ENCODE data around the gene CNGA4.
"Not testable (repeated sequence)": the region's sequence is repeated elsewhere in the genome, so short reads cannot be mapped to it uniquely, and the experiment has no call there.

DNA sequence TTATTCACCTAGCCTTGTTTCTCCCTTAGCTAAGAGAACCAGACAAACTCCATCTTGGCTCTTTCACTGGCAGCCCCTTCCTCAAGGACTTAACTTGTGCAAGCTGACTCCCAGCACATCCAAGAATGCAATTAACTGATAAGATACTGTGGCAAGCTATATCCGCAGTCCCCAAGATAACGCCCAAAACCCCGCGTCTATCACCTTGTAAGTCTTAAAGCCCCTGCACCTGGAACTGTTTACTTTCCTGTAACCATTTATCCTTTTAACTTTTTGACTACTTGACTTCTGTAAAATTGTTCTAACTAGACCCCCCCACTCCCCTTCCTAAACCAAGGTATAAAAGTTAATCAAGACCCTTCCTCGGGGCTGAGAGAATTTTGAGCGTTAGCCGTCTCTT is 41.9 kb downstream of the CNGA4 start:
- TF ChIP-seq, protein P1, sequence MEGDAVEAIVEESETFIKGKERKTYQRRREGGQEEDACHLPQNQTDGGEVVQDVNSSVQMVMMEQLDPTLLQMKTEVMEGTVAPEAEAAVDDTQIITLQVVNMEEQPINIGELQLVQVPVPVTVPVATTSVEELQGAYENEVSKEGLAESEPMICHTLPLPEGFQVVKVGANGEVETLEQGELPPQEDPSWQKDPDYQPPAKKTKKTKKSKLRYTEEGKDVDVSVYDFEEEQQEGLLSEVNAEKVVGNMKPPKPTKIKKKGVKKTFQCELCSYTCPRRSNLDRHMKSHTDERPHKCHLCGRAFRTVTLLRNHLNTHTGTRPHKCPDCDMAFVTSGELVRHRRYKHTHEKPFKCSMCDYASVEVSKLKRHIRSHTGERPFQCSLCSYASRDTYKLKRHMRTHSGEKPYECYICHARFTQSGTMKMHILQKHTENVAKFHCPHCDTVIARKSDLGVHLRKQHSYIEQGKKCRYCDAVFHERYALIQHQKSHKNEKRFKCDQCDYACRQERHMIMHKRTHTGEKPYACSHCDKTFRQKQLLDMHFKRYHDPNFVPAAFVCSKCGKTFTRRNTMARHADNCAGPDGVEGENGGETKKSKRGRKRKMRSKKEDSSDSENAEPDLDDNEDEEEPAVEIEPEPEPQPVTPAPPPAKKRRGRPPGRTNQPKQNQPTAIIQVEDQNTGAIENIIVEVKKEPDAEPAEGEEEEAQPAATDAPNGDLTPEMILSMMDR (conservative IDR thresholded peaks at IDR 0.05; ENCODE audit: low read depth, low read length): not testable (repeated sequence)
- not testable (repeated sequence) for TF ChIP-seq EZH2 (IDR thresholded peaks at IDR 0.05; ENCODE audit: low read length, unreplicated experiment); EZH2phosphoT487 (IDR thresholded peaks at IDR 0.05; ENCODE audit: borderline replicate concordance, low read length)

All from PC-3 (cell line).